Adrenal gland (tissue), 12 donors: ENCODE data around the gene SNX8. TPM values are rescaled to one million over a fixed set of nuclear protein-coding genes. Genes with fewer than 3 reads are reported as not detected.
A peak's percentile ranks its signal among the peaks of the same experiment; 100 is the strongest.

Source experiments
- DNase-seq, 7 donors: peaks; one replicate each; pipeline ENCODE4 v3.0.0-alpha.2; 2019 to 2020
- H3K27ac ChIP-seq, 5 donors: fragments of 200-600 bp; sonication (generic) in 4 of 5; 1 replicate in 3 of 5; 2 replicates in 2 of 5; pipeline versions ENCODE4 v1.5.1 to v1.8.0; 2016 to 2020; ENCODE audit warnings: mild to moderate bottlenecking in 1 of 5
- H3K27me3 ChIP-seq: fragments of 200-600 bp; 2 replicates; pipeline ENCODE4 v1.8.0; 2021
- H3K36me3 ChIP-seq, 2 donors: fragments of 200-600 bp; replicated peaks in 1 of 2; 1 replicate in 1 of 2; 2 replicates in 1 of 2; pipeline versions ENCODE4 v1.5.1 to v1.8.0; 2018 to 2022
- H3K4me1 ChIP-seq, 2 donors: fragments of 200-600 bp; replicated peaks in 1 of 2; 1 replicate in 1 of 2; 2 replicates in 1 of 2; pipeline versions ENCODE4 v1.5.1 to v1.8.0; 2018 to 2021
- H3K4me3 ChIP-seq, 4 donors: fragments of 200-600 bp; sonication (generic) in 3 of 4; one replicate each; pipeline ENCODE4 v1.5.1; 2016 to 2018
- H3K9me3 ChIP-seq, 3 donors: fragments of 200-600 bp; sonication (generic) in 1 of 3; replicated peaks in 1 of 3; 1 replicate in 2 of 3; 2 replicates in 1 of 3; pipeline versions ENCODE4 v1.5.1 to v1.8.0; 2016 to 2021
- POLR2A ChIP-seq, 2 donors: fragments of 450-650 bp; IDR thresholded peaks; one replicate each; pipeline ENCODE4 v1.6.1; 2017; ENCODE audit warnings: antibody characterized with exemption in 2 of 2, mild to moderate bottlenecking in 2 of 2, moderate library complexity in 1 of 2
- WGBS, 4 donors: extraction: QIAGEN DNeasy Blood & Tissue Kit in 2 of 4; methylation state at CpG; one replicate each; pipeline versions ENCODE4 v1.1.5 to v1.1.7; 2013 to 2017; 5-methylcytosine and 5-hydroxymethylcytosine counted together
- intact Hi-C, 2 donors: fragments of 100-400 bp; cut with DNase I; formaldehyde crosslinking; loops; one replicate each; pipeline versions ENCODE4 v1.14.1 to v1.15.0; 2022 to 2023
- polyA plus RNA-seq, 3 donors: library from polyadenylated mRNA; stranded (reverse); fragments of 200-250 nt in 2 of 3; fragments of 350-450 nt in 1 of 3; fragmentation: Illumina TruSeq in 1 of 3; extraction: RNeasy Lipid Tissue Mini Kit (QIAGEN cat#74804) in 1 of 3; gene quantifications; one replicate each; pipeline ENCODE4 v1.2.3, GENCODE V29; 2013 to 2014
- total RNA-seq, 9 donors: library from RNA; depleted of rRNA in 4 of 9; stranded (reverse); fragments of >200 nt in 4 of 9; fragments of 120-200 nt in 1 of 9; fragmentation: NEBNext Ultra II Directional in 1 of 9; extraction: Animal tissue kit (Norgen Biotek cat#: 25700) in 1 of 9; gene quantifications; one replicate each; pipeline versions ENCODE4 v1.1.0 to v1.2.4, GENCODE V29; 2013 to 2023
- TF ChIP-seq, protein P1 (sequence below), 6 experiments: fragments of 450-650 bp in 4 of 6; fragments of 200-600 bp in 2 of 6; sonication (generic) in 1 of 6; IDR thresholded peaks; 1 replicate in 5 of 6; 2 replicates in 1 of 6; pipeline versions ENCODE4 v1.5.1 to v1.8.0; 2016 to 2021; ENCODE audit warnings: antibody characterized with exemption in 6 of 6, mild to moderate bottlenecking in 2 of 6, moderate library complexity in 1 of 6
- donor health status: healthy with polysubstance abuse.
- donor health status: Bipolar disorder and iron deficiency.
- donor health status: DM: yes; HTN: yes; CAD: no.
- donor health status: DM: no; HTN: no; CAD: no.
- donor health status: DM: no; HTN: no; CAD: no.
- donor health status: DM: yes; HTN: yes; CAD: no.

The SNX8 gene
- total and polyA plus RNA-seq, 12 donors: 5.3 to 40.5 (median 25.9) TPM

DNA sequence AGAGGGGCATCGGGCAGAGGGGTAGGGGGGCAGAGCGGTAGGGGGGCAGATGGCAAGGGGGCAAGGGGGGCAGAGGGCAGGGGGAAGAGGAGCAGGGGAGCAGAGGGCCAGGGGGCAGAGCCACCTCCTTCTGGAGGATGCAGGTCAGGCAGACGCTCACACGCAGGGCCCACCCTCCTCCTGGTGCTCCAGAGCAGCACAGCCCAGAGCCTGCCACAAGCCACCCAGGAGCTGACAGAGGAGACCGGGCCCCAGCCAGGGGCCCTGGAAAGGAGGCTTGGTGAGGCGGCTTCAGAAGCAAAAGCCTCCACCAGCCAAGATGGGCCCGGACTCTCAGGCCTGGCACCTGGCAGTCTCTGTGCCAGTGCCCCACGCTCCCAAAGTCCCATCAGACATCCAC lies 94.6 kb downstream of the SNX8 start:
- no peaks in the 10 kb centered on the region for H3K4me1 ChIP-seq
- intact Hi-C loops: loop anchor here (10.0 kb wide), 2 partner anchors 625 to 645 kb away; partner anchors contain the start of gene PSMG3 (in 1 of the 2)
- peaks cover 0 to 45% of the 10 kb centered on the region in 2 donors for H3K36me3 ChIP-seq
- no peaks in the 10 kb centered on the region for H3K27me3 ChIP-seq
- no peak overlapping the region for H3K4me3 ChIP-seq
- TF ChIP-seq, protein P1, sequence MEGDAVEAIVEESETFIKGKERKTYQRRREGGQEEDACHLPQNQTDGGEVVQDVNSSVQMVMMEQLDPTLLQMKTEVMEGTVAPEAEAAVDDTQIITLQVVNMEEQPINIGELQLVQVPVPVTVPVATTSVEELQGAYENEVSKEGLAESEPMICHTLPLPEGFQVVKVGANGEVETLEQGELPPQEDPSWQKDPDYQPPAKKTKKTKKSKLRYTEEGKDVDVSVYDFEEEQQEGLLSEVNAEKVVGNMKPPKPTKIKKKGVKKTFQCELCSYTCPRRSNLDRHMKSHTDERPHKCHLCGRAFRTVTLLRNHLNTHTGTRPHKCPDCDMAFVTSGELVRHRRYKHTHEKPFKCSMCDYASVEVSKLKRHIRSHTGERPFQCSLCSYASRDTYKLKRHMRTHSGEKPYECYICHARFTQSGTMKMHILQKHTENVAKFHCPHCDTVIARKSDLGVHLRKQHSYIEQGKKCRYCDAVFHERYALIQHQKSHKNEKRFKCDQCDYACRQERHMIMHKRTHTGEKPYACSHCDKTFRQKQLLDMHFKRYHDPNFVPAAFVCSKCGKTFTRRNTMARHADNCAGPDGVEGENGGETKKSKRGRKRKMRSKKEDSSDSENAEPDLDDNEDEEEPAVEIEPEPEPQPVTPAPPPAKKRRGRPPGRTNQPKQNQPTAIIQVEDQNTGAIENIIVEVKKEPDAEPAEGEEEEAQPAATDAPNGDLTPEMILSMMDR (IDR thresholded peaks at IDR 0.05): no peak
- no peak for TF ChIP-seq POLR2A (IDR thresholded peaks at IDR 0.05)
- H3K27ac ChIP-seq: no peak overlapping the region
- no peak for DNase-seq
- no peaks in the 10 kb centered on the region for H3K9me3 ChIP-seq
- WGBS, 4 donors: 86 to 100% (median 95%) methylated on average over 5 to 8 of the region's 8 CpGs

DNA sequence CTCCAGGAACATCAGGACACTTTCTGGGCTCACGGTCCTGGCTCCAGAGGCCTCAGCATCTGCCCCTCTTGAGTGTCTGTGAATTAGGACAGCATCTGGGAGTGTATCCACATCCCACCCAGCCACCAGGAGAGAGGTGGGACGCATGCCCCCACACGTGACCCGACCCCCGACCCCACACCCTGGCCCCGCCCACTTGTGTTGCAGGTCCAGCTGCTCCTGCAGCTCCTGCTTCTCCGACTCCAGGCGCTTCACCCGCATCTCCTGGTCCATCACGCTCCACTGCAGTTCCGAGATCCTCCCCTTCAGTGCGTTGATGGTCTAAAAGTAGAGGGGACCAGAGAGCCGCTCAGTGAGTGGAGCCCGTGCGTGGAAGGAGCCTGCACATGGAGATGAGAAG lies 95.1 kb downstream of the SNX8 start:
- Histone ChIP-seq H3K27ac (no peak overlapping the region), H3K9me3 (no peaks in the 10 kb centered on the region), H3K4me3 (no peak overlapping the region), H3K27me3 (no peaks in the 10 kb centered on the region), H3K4me1 (no peaks in the 10 kb centered on the region), H3K36me3 (peaks cover 0 to 48% of the 10 kb centered on the region in 2 donors)
- 82 to 94% (median 89%) methylated on average over 12 to 15 of the region's 15 CpGs for WGBS, 4 donors
- no peak for TF ChIP-seq POLR2A (IDR thresholded peaks at IDR 0.05)
- TF ChIP-seq, protein P1 (IDR thresholded peaks at IDR 0.05): no peak
- DNase-seq: no peak
- intact Hi-C loops: loop anchor here (10.0 kb wide), 2 partner anchors 624 to 644 kb away; partner anchors contain the start of gene PSMG3 (in 1 of the 2)

DNA sequence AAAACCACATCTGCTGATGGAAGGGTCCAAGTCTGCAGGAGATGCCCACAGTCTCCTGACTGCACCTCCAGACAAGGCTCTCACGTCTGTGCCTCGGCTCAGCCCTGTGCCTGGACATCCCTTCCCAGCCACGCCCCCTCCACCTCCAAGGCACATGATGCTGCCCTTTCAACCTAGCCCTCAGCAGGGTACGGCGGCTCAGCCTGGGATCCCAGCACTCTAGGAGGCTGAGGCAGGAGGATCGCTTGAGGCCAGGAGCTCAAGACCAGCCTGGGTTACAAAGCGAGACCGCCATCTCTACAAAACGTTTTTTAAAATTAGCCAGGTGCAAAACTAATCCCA lies 95.8 kb downstream of the SNX8 start:
- no peaks in the 10 kb centered on the region for H3K4me1 ChIP-seq
- DNase-seq: no peak
- intact Hi-C loops: loop anchor here (10.0 kb wide), 2 partner anchors 624 to 644 kb away; partner anchors contain the start of gene PSMG3 (in 1 of the 2)
- H3K9me3 ChIP-seq: no peaks in the 10 kb centered on the region
- H3K27me3 ChIP-seq: no peaks in the 10 kb centered on the region
- peaks cover 0 to 52% of the 10 kb centered on the region in 2 donors for H3K36me3 ChIP-seq
- H3K27ac ChIP-seq: no peak overlapping the region
- WGBS, 4 donors: 86 to 92% (median 90%) methylated on average over 8 to 9 of the region's 9 CpGs
- H3K4me3 ChIP-seq: no peak overlapping the region
- TF ChIP-seq, protein P1 (IDR thresholded peaks at IDR 0.05): no peak
- TF ChIP-seq POLR2A (IDR thresholded peaks at IDR 0.05): no peak

DNA sequence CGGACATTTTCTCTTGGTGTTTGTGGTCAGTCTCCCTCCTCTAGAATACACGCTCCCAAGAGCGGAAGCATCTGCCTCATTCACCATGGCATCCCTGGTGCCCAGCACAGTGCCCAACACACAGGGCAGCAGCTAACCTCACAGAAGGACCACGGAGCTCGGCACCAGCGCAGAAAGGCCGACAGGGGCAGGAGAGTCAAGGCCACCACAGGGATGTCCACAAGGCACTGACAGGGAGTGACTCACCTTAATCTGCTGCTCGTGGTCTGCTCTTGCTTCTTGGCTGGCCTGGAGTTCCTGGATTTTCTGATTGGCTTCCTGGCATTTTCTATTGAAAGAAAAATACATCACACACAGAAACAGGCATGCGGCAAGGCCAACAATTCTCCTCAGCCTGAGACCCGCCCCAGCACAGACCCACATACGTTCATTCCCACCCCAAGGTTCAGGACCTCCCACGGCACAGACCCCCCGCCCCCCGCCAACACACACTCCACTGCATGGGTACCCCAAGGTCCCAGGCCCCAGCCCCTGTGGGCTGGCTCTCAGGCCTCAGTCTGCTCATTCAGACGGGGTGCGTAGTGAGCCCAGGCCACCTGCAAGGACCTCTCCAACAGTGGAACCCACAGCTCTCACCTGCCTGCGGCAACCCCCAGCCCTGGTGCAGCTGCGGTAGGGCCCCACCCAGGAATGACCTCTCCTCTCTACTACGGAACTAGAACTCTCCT lies 96.4 kb downstream of the SNX8 start:
- DNase-seq: peak in 2 of 7 donors; percentile 11 to 31
- Histone ChIP-seq H3K27ac (no peak overlapping the region), H3K36me3 (peaks cover 0 to 57% of the 10 kb centered on the region in 2 donors), H3K4me3 (no peak overlapping the region), H3K27me3 (no peaks in the 10 kb centered on the region), H3K4me1 (no peaks in the 10 kb centered on the region), H3K9me3 (no peaks in the 10 kb centered on the region)
- TF ChIP-seq POLR2A (IDR thresholded peaks at IDR 0.05): no peak
- TF ChIP-seq, protein P1 (IDR thresholded peaks at IDR 0.05): no peak
- intact Hi-C loops: loop anchor here (10.0 kb wide), 2 partner anchors 623 to 643 kb away; partner anchors contain the start of gene PSMG3 (in 1 of the 2)
- WGBS, 4 donors: 70 to 88% (median 81%) methylated on average over 10 to 19 of the region's 19 CpGs
